HL-60/S4 treated with retinoic acid at 250 ng/mL for 4 days and 3 days (cell line): ENCODE measurements around the gene LINGO3.
"Not testable (repeated sequence)": the region's sequence is repeated elsewhere in the genome, so short reads cannot be mapped to it uniquely, and the experiment has no call there.

ENCODE experiments used
- in situ Hi-C: fragments of 300-500 bp; cut with MboI; formaldehyde crosslinking; loops from 2 replicates; pipeline ENCODE4 v1.7.0; 2022; ENCODE audit warnings: low sequenced_read_pairs

LINGO3 gene

DNA sequence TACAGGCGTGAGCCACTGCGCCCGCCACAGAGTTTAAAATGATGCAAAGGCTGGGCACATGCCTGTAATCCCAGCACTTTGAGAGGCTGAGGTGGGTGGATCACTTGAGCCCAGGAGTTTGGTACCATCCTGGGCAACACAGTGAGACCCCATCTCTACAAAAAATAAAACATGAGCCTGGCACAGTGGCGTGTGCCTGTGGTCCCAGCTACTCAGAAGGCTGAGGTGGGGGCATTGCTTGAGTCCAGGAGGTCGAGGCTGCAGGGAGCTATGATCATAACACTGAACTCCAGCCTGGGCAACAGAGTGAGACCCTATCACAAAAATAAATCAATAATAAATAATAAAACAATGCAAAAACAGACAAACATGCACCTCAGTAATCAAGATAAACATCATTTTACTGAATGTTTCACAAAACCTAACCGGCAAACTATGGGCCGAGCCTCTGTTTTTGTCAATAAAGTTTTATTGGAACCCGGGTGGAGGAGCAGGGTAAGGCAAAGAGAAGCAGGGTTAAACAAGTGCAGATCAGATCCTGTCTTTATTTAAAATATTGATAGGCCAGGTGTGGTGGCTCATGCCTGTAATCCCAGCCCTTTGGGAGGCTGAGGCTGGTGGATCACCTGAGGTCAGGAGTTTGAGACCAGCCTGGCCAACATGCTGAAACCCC is 24.0 kb downstream of the LINGO3 start:
- in situ Hi-C loops = no loop called here

DNA sequence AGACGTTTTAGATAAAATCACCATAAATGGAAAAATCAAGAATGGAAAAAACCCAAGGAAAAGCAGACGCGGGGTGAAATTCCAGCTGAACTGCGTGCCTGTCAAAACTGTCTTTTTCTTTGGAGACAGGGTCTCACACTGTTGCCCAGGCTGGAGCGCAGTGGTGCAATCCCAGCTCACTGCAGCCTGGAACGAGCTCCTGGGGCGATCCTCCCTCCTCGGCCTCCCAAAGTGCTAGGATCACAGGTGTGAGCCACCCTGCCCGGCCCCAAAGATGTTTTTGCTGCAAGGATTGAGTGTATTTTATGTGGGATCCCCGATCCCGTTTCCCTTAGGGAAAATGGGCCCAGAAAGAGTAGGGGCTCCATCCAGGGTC is 25.1 kb downstream of the LINGO3 start:
- in situ Hi-C loops = no loop called here

DNA sequence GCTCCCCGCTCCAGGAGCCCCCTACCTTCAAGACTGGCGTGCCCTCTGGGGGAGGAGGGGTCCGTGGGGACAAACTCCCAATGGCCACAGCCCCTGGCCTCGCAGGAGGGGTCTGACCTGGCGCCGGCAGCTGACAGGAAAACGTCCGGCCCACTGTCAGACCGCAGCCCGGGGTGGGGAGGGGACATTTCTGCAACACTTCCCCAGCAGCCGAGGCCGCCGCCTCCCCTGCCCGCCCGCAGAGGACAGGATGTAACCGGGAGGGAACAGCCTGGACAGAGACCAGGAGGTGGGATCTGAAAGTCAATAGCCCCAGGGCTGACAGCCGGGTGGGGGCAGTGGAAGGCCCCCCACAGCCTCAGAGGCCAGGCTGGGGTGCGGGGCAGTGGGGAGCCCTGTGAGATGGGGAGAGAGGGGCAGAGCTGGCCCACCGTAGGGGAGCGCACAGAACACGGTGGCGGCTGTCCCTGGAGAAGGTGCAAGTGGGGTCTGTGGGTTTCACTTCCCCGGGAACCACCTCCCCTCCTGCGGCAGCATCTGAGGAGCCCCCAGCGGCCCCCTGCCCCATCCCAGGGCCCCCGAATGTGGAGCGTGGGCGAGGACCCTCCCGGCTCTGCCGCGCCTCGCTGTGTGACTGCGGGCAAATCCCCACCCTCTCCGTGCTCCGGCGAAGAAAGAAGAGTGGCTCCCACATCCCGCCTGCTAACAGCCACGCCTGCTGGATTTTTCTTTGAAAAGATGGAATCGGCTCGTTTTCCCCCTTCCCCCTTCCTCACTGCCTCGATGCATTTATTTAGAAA is 25.7 kb downstream of the LINGO3 start, which contains the start of gene PEAK3:
Gene PEAK3, minus strand, starts transcription at position 114 of the 800 bp plus-strand sequence. CDS start 1,244 bp downstream, outside the sequence.
- in situ Hi-C loops = no loop called here

DNA sequence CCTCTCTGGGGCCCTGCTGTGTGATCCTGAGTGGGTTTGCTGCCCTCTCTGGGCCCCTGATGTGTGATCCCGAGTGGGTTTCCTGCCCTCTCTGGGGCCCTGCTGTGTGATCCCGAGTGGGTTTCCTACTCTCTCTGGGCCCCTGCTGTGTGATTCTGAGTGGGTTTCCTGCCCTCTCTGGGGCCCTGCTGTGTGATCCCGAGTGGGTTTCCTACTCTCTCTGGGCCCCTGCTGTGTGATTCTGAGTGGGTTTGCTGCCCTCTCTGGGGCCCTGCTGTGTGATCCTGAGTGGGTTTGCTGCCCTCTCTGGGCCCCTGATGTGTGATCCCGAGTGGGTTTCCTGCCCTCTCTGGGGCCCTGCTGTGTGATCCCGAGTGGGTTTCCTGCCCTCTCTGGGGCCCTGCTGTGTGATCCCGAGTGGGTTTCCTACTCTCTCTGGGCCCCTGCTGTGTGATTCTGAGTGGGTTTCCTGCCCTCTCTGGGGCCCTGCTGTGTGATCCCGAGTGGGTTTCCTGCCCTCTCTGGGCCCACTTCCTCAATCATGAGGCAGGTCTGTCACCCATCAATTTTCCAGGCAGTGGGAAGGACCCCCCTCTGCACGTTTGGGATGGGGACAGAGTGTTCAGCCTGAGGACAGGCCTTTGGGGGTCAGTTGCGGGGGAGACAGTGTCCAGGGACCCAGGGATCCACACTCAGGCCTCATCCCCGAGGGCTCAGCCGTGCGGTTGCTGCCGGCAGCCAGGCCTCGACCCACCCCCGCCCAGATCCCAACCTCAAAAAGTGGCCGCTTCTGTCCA is 26.5 kb downstream of the LINGO3 start:
- in situ Hi-C loops = not testable (repeated sequence)

DNA sequence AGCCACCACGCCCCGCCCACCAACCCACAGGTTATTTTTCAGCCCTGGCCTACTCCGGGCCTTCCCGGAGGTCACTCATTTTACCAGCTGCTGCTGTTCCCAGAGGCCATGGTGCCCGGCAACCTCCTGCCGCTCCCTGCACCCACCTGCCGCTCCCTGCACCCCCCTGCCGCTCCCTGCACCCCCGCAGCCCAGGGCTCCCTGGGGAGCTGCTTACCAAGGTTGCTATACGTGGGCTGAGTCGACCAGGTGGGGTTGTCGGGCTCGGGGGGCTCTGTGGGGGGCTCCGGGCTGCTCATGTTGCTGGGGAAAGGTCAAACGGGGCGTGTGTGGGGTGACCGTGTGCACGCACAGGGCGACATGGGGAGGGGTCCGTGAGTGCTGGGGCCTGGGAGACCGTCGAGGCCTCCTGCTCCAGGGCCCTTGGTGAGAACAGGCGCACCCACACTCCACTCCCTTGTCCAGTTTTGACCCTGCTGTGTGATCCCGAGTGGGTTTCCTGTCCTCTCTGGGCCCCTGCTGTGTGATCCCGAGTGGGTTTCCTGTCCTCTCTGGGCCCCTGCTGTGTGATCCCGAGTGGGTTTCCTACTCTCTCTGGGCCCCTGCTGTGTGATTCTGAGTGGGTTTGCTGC is 27.2 kb downstream of the LINGO3 start:
- in situ Hi-C loops = no loop called here

DNA sequence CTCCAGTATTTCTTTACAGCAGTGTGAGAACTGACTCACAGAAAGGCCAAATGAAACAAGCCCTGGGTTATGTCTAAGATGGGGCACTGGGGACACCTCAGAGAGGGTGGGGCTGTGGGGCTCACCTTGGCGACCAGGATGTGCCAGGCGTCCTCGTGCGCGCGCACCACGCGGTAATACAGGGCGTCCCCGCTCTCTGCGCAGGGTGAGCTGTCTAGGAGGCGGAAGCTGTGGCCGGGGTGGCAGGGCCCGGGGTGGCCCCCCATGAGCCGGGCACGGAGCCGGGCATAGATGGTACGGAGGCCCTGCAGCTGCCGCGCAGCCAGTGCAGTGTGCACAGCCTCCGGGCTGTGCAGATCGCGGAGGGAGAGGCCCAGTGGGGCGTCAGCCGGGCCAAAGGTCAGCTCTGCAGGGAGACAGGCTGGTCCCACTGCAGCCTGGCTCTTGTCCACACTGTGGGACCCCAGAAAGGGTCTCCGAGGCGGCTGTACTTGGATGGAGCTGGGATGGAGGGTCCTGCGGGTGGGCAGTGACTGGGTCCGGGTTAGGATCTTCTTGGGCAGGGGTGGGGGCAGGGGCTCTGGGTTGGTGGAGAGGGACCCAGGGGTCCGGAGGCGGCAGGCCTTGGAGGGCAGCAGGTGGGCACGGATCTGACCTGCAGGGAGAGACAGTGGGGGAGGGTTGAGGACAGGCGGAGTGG is 29.3 kb downstream of the LINGO3 start:
- in situ Hi-C loops = no loop called here

DNA sequence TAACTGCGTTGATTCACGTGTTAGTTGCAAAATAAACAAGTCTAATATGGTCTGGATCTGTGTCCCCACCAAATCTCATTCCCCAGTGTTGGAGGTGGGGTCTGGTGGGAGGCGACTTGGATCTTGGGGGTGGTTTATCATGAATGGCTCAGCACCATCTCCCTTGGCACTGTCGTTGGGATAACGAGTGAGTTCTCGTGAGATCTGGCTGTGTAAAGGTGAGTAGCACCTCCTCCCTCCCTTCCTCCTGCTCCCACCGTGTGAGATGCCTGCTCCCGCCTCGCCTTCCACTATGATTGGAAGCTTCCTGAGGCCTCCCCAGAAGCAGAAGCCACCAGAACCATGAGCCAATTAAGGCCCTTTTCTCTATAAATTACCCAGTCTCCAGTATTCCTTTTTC is 30.8 kb downstream of the LINGO3 start:
- in situ Hi-C loops = no loop called here

DNA sequence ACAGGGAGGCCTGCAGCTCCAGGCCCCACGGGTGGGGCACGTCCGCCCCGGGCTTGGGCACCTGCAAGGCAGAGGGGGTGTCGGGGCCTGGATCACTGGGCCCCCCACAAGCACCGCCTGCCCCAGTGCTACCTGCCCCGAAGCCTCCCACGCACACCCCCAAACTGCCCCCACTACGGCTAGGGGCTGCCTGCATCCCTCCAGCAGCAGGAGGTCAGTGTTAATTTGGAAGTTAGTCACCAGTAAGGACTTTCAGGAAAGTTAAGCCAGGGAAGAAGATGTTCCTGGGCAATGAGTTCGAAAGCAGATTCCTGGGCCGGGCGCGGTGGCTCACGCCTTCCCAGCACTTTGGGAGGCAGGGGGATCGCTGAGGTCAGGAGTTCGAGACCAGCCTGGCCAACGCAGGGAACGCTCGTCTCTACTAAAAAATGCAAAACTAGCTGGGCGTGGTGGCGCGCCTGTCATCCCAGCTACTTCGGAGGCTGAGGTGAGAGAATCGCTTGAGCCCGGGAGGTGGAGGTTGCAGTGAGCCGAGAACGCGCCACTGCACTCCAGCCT is 31.4 kb downstream of the LINGO3 start:
- in situ Hi-C loops = no loop called here

DNA sequence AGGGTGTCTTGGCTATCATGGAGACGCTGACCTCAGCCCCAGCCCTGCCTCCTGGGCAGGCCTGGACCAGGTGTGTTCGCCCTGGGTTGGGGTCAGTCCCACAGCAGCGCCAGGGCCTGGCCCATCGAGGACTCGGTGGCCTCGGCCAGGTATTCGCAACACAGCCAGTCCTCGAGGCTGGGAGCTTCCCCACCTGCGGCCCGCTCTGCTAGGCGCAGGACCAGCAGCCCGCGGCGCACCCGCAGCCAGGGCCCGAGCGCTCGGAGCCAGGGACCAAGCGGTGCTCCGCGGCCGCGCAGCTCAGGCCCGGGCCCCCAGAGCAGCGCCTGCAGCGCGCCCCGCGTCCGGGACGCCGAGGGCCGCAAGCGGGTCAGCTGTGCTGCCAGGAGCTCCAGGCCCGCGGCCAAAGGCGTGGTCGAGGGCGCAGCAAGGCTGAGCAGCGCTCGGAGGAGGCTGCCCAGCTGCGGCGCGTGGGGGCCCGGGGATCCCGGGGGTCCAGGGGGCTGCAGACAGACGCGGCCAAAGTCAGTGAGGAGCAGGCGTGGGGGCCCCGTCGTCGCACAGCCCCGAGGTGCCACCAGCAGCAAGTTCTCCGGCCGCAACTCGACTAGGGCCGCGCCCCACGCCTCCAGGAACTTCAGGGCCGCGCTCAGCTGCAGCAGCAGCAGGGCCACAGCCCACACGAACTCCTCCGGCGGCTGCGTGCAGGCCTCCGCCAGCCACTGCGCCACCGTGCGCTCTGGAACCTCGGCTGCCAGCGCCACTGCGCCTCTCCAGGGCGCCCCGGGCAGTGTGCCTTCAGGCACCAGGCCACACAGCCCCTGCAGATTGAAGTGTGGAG is 32.1 kb downstream of the LINGO3 start:
- in situ Hi-C loops = no loop called here

DNA sequence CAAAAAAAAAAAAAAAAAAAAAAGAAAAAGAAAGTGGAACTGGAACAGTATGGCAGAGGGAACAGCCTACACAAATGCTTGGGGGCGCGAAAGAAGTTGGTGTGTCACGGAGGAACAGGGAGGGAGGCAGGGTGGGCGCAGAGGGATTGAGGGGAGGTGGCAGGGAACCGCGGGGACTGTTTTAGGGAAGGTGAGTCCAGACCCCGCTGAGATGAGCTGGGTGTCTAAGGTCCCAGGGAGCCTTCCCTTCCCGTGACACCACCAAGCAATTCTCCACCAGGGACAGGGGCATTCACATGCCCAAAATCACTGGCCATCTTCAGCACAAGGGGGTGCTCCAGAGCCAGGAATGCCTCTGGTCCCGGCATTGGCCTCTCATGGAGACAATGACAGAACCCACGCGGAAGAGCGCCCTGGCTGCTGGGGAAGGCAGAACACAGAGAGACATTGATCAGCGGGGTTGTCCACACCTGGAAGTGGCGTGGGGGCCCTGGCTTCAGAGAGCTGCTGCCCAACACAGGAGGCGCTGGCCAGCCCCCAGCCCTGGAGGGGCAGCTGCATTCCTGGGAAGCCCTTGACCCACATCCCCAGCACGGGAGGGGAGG is 32.9 kb downstream of the LINGO3 start:
- in situ Hi-C loops = no loop called here

DNA sequence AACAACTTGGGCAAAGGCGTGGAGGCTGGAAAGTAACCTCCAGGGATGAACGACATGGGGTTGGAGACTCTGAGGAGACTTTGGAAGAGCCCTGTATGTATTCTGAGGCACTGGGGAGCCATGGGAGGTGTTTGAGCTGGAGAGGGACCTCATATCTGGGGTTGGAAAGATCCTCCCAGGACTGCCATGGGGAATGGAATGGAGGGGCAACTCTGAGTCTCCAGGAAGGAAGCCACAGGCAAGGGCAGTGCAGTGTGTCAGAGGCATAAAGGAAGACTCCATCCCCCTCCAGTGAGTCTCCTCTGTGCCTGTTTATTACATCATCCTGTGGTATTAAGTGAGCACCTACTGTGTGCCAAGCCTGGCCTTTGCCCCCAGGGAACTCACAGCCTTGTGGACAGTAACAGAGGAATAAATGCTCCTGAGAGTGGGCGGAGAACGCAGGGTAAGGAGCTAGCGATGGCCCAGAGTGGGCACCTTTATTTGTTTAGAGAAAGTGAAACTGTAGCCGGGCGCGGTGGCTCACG is 33.7 kb downstream of the LINGO3 start:
- in situ Hi-C loops = no loop called here

DNA sequence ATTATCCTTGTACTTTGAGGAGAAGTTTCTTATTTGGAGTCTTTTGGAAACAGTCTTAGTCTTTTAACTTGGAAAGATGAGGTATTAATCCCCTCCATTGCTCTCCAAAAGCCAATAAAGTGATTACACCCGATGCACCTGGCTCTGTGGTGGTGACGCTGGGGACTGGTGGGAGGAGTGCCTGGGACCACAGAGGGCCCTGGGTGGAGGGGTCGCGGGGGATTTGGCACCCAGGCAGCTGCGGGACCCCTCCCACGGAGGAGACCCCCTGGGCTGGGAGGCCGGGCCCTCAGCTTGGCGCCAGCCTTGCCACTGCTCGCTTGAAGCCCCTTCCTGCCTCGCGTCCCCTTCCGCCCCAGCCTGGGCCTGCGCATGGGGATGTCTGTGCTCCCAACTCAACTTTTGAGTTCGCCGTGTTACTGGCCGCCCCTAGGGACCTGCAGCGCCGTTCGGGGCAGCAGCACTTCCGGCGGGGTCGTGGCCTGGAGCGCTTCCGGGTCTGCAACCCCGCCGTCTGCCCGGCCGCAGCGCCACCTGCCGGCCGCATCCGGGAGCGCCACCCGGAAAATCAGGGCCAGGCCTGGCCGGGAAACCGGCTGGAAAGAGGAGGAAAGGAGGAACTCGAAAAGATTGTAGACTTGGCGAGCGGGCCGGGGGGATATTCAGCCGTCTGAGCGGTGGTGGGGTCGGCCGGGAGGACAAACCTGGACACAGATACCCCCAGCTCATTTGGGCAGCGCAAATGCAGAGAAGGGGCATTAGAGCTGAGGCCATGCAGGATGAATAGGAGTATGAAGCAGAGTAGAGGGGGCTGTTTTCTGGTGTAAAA is 34.4 kb downstream of the LINGO3 start:
- in situ Hi-C loops = no loop called here

DNA sequence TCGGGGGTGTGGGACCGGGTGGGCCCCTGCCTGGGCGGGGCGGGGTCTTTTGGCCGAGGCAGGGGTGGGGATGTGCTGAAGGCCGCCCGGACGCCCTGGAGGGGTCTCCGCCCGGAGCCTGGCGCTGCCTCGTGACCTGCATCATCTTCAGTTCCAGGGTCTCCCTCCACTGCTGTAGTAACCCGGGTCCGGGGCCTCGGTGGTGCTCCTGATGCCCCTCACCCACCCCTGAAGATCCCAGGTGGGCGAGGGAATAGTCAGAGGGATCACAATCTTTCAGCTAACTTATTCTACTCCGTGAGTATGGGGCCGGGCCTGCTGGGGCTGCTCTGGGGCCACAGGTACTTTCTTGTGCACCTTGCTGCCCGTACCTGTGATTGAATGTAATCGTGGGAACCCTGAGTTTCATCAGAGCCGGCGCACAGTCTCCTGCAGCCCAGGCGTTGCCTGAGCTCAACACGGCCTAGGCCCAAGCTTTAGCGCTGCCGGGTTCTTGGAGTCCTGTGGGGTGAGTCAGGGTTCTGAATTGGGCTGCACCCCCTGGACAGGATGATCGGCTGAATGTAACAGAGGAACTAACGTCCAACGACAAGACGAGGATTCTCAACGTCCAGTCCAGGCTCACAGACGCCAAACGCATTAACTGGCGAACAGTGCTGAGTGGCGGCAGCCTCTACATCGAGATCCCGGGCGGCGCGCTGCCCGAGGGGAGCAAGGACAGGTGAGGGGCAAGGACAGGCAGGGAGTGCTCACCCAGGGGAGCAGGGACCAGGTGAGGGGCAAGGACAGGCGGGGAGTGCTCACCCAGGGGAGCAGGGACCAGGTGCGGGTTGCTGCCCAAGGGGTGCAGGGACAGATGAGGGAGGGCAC is 36.5 kb downstream of the LINGO3 start:
- in situ Hi-C loops = no loop called here

DNA sequence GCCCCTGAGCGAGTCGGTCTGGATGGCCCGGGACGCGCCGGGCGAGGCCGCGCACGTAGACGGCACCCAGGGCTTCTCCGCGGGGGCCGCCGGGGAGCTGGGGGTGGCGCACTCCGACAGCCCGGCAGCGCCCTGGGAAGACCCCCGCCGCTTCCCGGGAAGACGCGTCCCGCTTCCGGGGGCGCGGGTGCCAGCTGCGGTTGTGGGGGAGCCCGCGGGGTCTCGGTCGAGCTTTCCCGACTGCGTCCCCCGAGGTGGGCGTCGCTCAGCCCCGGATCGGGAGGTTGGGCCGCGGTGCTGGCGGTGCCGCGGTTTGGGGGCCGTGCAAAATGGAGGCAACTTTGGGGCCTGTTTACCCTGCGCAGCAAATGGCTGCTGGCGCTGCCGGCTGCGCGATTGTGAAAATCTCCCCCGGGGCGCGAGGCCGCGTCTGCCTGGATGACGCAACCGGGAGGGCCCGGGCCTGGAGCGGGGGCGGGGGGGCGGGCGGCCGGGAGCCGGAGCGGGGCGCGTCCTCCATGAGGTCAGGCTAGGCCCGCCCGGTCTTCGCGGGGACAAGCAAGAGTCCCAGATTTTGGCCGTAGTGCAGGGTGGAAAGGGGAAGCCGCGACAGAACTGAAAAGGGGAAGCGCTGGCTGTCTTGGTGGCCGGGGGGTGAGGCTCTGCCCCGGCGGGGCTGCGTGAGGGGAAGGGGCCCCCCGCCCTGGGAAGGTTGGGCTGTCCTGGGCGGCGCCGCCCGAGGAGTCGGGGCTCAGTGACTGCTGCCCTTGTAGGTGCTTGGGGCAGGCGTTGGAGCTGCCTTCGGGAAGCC is 37.3 kb downstream of the LINGO3 start:
- in situ Hi-C loops = no loop called here

DNA sequence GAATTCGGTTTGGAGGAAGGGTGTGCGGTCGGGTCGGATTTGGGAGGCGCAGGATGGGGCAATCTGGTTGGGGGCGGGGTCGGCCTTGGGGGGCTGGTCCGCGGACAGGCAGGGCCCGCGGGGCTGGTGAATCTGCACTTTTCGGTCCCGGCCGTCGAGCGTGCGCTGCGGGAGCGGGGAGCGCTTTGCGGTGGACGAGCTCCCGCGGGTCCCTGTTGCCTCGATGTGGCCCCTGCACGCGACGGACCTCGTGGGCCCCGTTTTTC is 37.9 kb downstream of the LINGO3 start:
- in situ Hi-C loops = no loop called here
